H9 (cell line): ENCODE results near the gene MAP1B. TPM values are rescaled to one million over a fixed set of nuclear protein-coding genes. Genes with fewer than 3 reads are reported as not detected.

Experiments used
- DNase-seq: peaks from one replicate; pipeline ENCODE4 v3.0.0-alpha.2; 2017
- H2AFZ ChIP-seq: one replicate; pipeline ENCODE4 v1.6.1; 2013; ENCODE audit warnings: mild to moderate bottlenecking, low read length, control low read depth, moderate library complexity
- H2AK5ac ChIP-seq: 2 replicates; pipeline ENCODE4 v1.6.1; 2013; ENCODE audit warnings: low read length, control low read depth, mixed read lengths; ENCODE audit not compliant: insufficient read length
- H2BK120ac ChIP-seq: one replicate; pipeline ENCODE4 v1.6.1; 2013; ENCODE audit warnings: low read depth, mild to moderate bottlenecking, low read length, control low read depth, inconsistent platforms; ENCODE audit not compliant: poor library complexity, severe bottlenecking
- H2BK12ac ChIP-seq: 2 replicates; pipeline ENCODE4 v1.6.1; 2013; ENCODE audit warnings: low read length, control low read depth, mixed read lengths, low read depth; ENCODE audit not compliant: insufficient read length
- H2BK15ac ChIP-seq: 2 replicates; pipeline ENCODE4 v1.6.1; 2013; ENCODE audit warnings: low read depth, low read length, control low read depth
- H2BK20ac ChIP-seq: one replicate; pipeline ENCODE4 v1.6.1; 2013; ENCODE audit warnings: low read depth, mild to moderate bottlenecking, low read length, control low read depth, inconsistent platforms; ENCODE audit not compliant: poor library complexity, severe bottlenecking
- H2BK5ac ChIP-seq: 2 replicates; pipeline ENCODE4 v1.6.1; 2013; ENCODE audit warnings: low read length, control low read depth, mixed read lengths; ENCODE audit not compliant: insufficient read length
- H3K14ac ChIP-seq: 2 replicates; pipeline ENCODE4 v1.6.1; 2013; ENCODE audit warnings: low read length, control low read depth; ENCODE audit not compliant: insufficient read depth
- H3K18ac ChIP-seq: 2 replicates; pipeline ENCODE4 v1.6.1; 2013; ENCODE audit warnings: low read depth, mild to moderate bottlenecking, mixed read lengths, low read length, control low read depth; ENCODE audit not compliant: insufficient read length
- H3K23ac ChIP-seq: 2 replicates; pipeline ENCODE4 v1.6.1; 2013; ENCODE audit warnings: low read length, control low read depth, mixed read lengths, low read depth; ENCODE audit not compliant: insufficient read length
- H3K23me2 ChIP-seq: 2 replicates; pipeline ENCODE4 v1.6.1; 2013; ENCODE audit warnings: low read depth, mild to moderate bottlenecking, mixed read lengths, low read length, control low read depth; ENCODE audit not compliant: insufficient read length, poor library complexity, severe bottlenecking
- H3K27ac ChIP-seq: 2 replicates; pipeline ENCODE4 v1.5.1; 2013; ENCODE audit warnings: low read length, control low read depth, mixed read lengths, low read depth; ENCODE audit not compliant: insufficient read length
- H3K27me3 ChIP-seq: 2 replicates; pipeline ENCODE4 v1.6.1; 2013; ENCODE audit warnings: low read length, control low read depth, inconsistent platforms; ENCODE audit not compliant: insufficient read depth
- H3K4ac ChIP-seq: 2 replicates; pipeline ENCODE4 v1.6.1; 2013; ENCODE audit warnings: low read depth, mild to moderate bottlenecking, control low read depth, inconsistent platforms, low read length, moderate library complexity
- H3K4me1 ChIP-seq: 2 replicates; pipeline ENCODE4 v1.6.1; 2013; ENCODE audit warnings: low read length, control low read depth, inconsistent platforms; ENCODE audit not compliant: insufficient read depth
- H3K4me2 ChIP-seq: 2 replicates; pipeline ENCODE4 v1.6.1; 2013; ENCODE audit warnings: low read length, control low read depth, mixed read lengths; ENCODE audit not compliant: insufficient read length, insufficient read depth
- H3K56ac ChIP-seq: 2 replicates; pipeline ENCODE4 v1.6.1; 2013; ENCODE audit warnings: low read depth, mild to moderate bottlenecking, mixed read lengths, low read length, control low read depth; ENCODE audit not compliant: insufficient read length
- H3K79me1 ChIP-seq: 2 replicates; pipeline ENCODE4 v1.6.1; 2013; ENCODE audit warnings: low read depth, mild to moderate bottlenecking, moderate library complexity, low read length, control low read depth, inconsistent platforms; ENCODE audit not compliant: insufficient read depth, poor library complexity, severe bottlenecking
- H3K79me2 ChIP-seq: 2 replicates; pipeline ENCODE4 v1.6.1; 2013; ENCODE audit warnings: low read length, control low read depth, inconsistent platforms; ENCODE audit not compliant: insufficient read depth
- H3K9ac ChIP-seq: 2 replicates; pipeline ENCODE4 v1.6.1; 2013; ENCODE audit warnings: low read length, control low read depth, mixed read lengths; ENCODE audit not compliant: insufficient read length; ENCODE audit errors: extremely low read depth
- H3K9me3 ChIP-seq: one replicate; pipeline ENCODE4 v1.6.1; 2013; ENCODE audit warnings: low read depth, low read length, inconsistent platforms; ENCODE audit not compliant: control insufficient read depth
- H3T11ph ChIP-seq: one replicate; pipeline ENCODE4 v1.6.1; 2013; ENCODE audit warnings: mild to moderate bottlenecking, low read length, control low read depth, inconsistent platforms
- H4K20me1 ChIP-seq: one replicate; pipeline ENCODE4 v1.6.1; 2013; ENCODE audit not compliant: control insufficient read depth, insufficient read length, insufficient read depth
- H4K5ac ChIP-seq: 2 replicates; pipeline ENCODE4 v1.6.1; 2013; ENCODE audit warnings: low read depth, mild to moderate bottlenecking, mixed read lengths, low read length, control low read depth; ENCODE audit not compliant: insufficient read length
- H4K8ac ChIP-seq: replicated peaks from 2 replicates; pipeline ENCODE4 v1.6.1; 2013; ENCODE audit warnings: low read length, control low read depth, mixed read lengths, low read depth; ENCODE audit not compliant: insufficient read length
- H4K91ac ChIP-seq: 2 replicates; pipeline ENCODE4 v1.6.1; 2013; ENCODE audit warnings: low read depth, mild to moderate bottlenecking, moderate library complexity, mixed read lengths, low read length, control low read depth; ENCODE audit not compliant: insufficient read length
- H3K27ac Mint-ChIP-seq, 3 experiments: 2 replicates in 2 of 3; 3 replicates in 1 of 3; pipeline ENCODE4 v1.8.0; 2020 to 2021; ENCODE audit warnings: mixed read lengths in 3 of 3, mild to moderate bottlenecking in 1 of 3, moderate library complexity in 1 of 3
- H3K27me3 Mint-ChIP-seq: 2 replicates; pipeline ENCODE4 v1.8.0; 2021; ENCODE audit warnings: low read depth, mild to moderate bottlenecking, moderate library complexity, mixed read lengths
- H3K36me3 Mint-ChIP-seq, 3 experiments: 2 replicates in 2 of 3; 3 replicates in 1 of 3; pipeline ENCODE4 v1.8.0; 2020 to 2021; ENCODE audit warnings: low read depth in 3 of 3, mixed read lengths in 3 of 3; ENCODE audit not compliant: insufficient read depth in 1 of 3
- H3K4me1 Mint-ChIP-seq, 2 experiments: 2 replicates each; pipeline ENCODE4 v1.8.0; 2020; ENCODE audit warnings: mixed read lengths in 2 of 2
- H3K4me3 Mint-ChIP-seq, 2 experiments: 2 replicates in 1 of 2; 3 replicates in 1 of 2; pipeline ENCODE4 v1.8.0; 2020 to 2021; ENCODE audit warnings: mild to moderate bottlenecking in 2 of 2, mixed read lengths in 2 of 2, moderate library complexity in 1 of 2
- H3K9me3 Mint-ChIP-seq, 2 experiments: 2 replicates in 1 of 2; 3 replicates in 1 of 2; pipeline ENCODE4 v1.8.0; 2020; ENCODE audit warnings: mild to moderate bottlenecking in 2 of 2, mixed read lengths in 2 of 2, moderate library complexity in 1 of 2
- total RNA-seq: library from RNA; stranded (reverse); gene quantifications from 2 replicates; pipeline ENCODE4 v1.2.1, GENCODE V29; 2021
- TF ChIP-seq, protein P1 (sequence below): fragments of 200-600 bp; sonication (generic); conservative IDR thresholded peaks from 3 replicates; pipeline ENCODE4 v1.8.0; 2021; ENCODE audit warnings: antibody characterized with exemption, mild to moderate bottlenecking

MAP1B gene
- total RNA-seq, 1 experiment from 2014 or later = 67.5 TPM

DNA sequence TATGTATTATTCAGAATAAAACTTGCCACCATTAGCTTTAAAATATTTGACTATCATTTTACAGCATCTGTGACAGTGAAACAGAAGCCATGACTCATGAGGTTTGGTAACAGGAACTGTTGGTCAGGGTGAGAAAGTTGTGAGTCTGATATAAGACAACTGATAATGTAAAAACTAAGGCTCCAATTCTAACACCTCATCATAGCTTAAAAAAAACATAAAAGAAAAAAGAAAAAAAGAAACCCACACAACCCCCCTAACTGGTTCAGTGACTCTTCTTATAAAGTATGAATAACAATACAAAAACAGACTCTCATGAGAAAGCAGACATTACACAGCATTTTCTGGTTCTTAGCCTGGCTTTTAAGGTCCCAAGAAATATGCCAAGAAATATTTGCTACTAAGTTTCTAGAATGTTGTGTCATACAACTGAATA, 127.0 kb downstream of the MAP1B start:
- H3K4me3 Mint-ChIP-seq = no peak overlapping the region
- no peak overlapping the region for H3K9ac ChIP-seq
- H2BK12ac ChIP-seq = no peak overlapping the region
- no peaks in the 10 kb centered on the region for H4K20me1 ChIP-seq
- H2AFZ ChIP-seq = no peak overlapping the region
- no peaks in the 10 kb centered on the region for H3K27me3 ChIP-seq
- H3K9me3 ChIP-seq = no peaks in the 10 kb centered on the region
- no peak overlapping the region for H4K8ac ChIP-seq
- H3K4me1 ChIP-seq = peaks cover 8% of the 10 kb centered on the region; the same call in 1 of the 2 replicates
- TF ChIP-seq, protein P1, sequence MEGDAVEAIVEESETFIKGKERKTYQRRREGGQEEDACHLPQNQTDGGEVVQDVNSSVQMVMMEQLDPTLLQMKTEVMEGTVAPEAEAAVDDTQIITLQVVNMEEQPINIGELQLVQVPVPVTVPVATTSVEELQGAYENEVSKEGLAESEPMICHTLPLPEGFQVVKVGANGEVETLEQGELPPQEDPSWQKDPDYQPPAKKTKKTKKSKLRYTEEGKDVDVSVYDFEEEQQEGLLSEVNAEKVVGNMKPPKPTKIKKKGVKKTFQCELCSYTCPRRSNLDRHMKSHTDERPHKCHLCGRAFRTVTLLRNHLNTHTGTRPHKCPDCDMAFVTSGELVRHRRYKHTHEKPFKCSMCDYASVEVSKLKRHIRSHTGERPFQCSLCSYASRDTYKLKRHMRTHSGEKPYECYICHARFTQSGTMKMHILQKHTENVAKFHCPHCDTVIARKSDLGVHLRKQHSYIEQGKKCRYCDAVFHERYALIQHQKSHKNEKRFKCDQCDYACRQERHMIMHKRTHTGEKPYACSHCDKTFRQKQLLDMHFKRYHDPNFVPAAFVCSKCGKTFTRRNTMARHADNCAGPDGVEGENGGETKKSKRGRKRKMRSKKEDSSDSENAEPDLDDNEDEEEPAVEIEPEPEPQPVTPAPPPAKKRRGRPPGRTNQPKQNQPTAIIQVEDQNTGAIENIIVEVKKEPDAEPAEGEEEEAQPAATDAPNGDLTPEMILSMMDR = no peak
- H3K27me3 Mint-ChIP-seq = no peaks in the 10 kb centered on the region
- no peak overlapping the region for H4K5ac ChIP-seq
- H2BK120ac ChIP-seq = no peak overlapping the region
- no peak overlapping the region for H3K14ac ChIP-seq
- no peak overlapping the region for H3T11ph ChIP-seq
- H3K36me3 Mint-ChIP-seq = peaks cover 9 to 31% (median 28%) of the 10 kb centered on the region in 3 experiments; a peak in 5 of 7 replicates
- H3K27ac ChIP-seq = no peak overlapping the region
- H3K23me2 ChIP-seq = no peaks in the 10 kb centered on the region
- H3K56ac ChIP-seq = no peak overlapping the region
- H3K27ac Mint-ChIP-seq = peak overlapping the region in 2 of 3 experiments; percentile 7 to 72; a peak in 3 of 7 replicates
- no peak overlapping the region for H3K18ac ChIP-seq
- H4K91ac ChIP-seq = no peak overlapping the region
- H3K9me3 Mint-ChIP-seq = no peaks in the 10 kb centered on the region
- H3K4me1 Mint-ChIP-seq = peaks cover 45 to 51% of the 10 kb centered on the region in 2 experiments
- H2BK5ac ChIP-seq = no peak overlapping the region
- no peak for DNase-seq
- H2AK5ac ChIP-seq = no peak overlapping the region
- no peak overlapping the region for H2BK20ac ChIP-seq
- H3K23ac ChIP-seq = no peak overlapping the region
- no peak overlapping the region for H3K4ac ChIP-seq
- no peak overlapping the region for H3K4me2 ChIP-seq
- H3K79me1 ChIP-seq = no peaks in the 10 kb centered on the region
- no peaks in the 10 kb centered on the region for H3K79me2 ChIP-seq
- H2BK15ac ChIP-seq = no peak overlapping the region
